SW480 (cell line): Measurements from ENCODE around the gene PDGFRB.

Experiments
- DNase-seq: peaks from one replicate; pipeline ENCODE4 v3.0.0-alpha.2; 2016; ENCODE audit warnings: low spot score

PDGFRB gene

DNA sequence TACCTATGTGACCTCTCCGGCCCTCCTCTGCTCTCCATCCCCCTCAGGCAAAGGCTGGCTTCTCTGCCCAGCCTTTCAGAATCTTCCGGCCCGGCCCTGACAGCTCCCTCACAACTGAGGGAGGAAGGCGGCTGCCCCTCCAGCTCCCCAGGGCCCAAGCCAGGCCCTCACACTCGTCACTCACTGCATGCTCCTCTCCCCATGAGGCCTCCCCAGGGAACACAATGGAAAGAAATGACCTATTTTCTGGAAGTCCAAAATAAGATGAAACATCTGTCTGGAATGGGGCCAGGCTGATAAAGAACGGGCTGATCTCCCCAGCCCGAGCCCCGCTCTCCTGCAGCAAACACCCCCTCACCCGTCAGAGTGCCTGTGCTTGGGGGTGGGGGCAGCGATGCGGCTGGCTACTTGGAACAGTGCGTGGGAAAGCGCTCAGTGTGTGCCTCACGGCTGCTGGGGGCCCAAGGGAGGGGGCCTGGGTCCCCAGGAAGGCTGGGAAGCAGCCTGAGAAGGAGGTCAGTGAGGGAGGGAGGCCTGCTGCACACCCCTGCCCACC is 11.3 kb downstream of the PDGFRB start:
- DNase-seq: no peak

DNA sequence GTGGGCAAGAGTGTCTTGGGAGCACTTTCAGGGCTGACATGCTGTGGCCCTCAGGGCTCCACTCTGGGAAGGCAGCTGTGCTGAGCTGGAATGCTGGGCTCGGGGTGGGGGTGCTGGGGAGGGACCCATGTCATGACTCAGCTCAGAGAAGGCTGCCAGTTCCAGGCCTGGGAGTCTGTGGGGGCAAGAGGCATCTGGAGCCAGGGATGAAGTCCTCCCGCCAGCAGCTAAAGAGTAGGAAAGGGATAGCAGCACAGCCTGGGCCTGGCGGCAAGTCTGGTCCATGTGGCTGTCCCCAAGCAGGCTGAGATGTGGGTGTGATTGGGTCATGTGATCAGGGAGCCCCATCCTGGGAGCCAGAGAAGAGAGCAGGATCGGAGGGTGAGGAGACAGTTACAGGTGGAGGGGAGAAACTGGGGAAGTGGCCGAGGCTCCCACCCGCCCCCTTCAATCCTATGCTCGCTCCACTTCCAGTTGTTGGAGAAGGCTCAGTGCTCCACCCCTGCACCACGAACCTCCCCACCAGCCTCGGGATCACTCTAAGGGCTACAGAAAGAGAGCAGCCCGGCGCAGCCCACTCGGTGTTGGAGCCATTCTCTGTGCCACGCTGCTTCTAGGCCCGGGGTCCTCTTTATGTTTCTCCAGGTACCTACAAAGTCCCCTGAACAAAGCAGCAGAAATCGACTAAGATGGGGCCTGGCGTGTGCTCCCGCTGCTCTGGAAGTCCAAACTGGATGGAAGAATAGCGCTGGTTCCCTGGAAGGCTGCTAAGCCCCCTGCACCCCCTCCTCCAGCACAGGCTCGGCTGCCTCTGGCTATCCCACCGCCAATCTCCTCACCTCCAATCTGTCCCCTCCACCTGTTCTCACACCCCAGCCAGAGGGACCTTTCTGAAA is 12.0 kb downstream of the PDGFRB start:
- DNase-seq: peak; percentile 79

DNA sequence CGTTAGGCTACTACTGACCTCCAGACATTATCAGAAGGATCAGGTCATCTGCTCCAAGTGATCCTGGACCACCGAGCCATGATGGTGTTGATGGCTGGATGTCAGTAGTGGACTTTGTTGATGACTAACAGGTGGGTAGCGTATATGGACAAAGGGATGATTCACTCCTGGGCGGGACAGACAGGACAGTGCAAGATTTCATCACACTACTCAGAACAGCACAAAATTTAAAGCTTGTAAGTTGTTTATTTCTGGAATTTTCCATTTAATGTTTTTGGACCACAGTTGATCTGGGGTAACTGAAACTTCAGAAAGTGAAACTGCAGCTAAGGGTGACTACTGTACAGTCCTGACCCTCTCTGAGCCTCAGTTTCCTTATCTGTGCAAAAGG is 12.7 kb downstream of the PDGFRB start:
- peak; percentile 90 for DNase-seq

DNA sequence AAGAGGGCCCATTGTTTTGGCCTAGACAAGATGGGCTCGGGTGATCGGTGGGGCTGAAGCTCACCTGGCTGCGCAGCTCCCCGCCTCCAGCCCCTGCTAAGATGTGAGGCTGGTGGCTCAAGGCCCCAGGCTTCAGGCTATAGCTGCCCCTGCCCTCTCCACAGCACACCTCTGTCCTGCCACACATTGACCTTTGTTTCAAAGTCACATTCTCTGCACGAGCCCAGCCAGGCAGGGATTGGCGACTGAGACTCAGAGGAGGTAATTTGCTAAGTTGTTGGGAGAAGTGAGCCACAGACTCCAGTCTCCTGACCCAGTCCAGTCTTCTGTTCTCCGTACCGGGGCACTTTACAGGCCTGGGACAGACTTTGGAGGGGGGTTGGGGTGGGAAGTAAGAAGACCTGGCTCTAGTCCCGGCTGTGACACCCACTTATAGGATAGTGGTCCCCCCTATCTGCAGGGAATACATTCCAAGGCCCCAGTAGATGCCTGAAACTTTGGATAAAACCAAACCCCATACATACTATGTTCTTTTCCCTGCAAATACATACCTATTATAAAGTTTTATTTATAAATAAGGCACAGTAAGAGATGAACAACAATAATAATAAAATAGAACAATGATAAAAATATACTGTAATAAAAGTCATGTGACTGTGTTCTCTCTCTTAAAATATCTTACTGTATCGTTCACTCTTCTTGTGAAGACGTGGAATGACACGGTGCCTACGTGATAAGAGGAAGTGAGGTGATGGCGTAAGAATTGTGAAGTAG is 13.3 kb downstream of the PDGFRB start:
- no peak for DNase-seq

DNA sequence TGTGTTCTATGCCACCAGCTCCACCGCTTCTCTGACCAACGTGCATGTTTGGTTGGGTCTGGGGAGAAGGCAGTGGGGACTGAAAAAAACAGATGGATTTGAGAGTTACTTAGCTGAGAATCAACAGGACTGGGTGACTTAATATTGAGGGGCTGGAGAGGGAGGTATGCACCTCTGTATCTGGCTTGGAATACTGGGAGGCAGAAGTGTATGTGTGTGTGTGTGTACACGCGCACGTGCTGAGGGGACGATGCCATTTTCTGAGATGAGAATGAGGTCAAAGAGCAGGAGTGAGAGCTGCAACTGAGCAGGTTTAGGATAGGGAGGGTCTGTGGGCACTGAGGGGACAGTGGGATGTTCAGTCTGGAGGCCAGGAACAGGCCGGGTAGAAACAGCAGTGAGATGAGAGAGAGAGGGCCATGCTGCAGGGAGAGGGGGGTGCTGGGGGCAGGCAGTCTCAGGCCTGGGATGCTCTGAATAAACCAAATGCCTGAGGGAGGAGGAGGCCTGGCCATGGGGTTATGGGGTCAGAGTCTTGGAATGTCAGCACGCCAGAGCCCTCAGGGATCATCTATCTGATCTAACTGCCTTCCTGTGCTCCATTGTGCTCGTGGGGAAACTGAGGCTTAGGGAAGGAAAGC is 14.0 kb downstream of the PDGFRB start:
- DNase-seq: no peak

- DNase-seq: no peak
These were observed 14.8 kb downstream of the PDGFRB start for GRCh38 chr5:150140830-150141229.

- no peak for DNase-seq
These were observed 16.3 kb downstream of the PDGFRB start for GRCh38 chr5:150139334-150139733.

DNA sequence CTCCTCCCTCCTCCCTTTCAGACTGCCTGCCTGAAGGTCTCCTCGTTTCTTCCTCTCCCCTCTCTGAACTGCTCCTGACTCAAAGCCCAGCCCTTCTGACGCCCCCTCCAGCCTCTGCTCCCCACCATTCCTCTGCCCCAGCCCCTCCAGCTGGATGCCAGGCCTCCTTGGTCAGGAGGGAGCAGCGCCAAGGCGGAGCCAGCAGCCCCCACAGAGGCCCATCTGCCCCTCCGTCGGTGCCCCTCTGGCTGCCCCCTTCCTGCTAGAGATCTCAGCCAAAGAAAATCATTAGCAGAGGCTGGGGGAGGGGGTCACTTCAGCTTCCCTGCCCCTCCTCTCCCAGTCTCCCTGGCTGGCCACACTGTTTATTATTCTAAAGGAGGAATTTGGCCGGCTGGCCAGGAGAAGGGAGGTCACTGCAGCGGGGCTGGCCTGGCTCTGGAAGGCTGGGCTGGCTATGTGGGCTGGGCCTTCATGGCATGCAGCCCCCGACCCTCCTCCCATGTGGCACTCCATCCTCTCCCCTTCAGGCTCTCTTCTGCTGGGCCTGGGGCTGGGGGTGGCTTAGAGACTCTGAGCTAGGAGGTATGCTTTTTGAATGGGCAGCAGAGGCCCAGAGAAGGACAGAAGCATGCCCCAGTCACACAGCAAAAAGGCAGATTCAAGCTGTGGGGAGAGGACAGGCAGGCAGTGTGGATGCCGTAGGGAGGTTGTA is 16.9 kb downstream of the PDGFRB start:
- DNase-seq: no peak

DNA sequence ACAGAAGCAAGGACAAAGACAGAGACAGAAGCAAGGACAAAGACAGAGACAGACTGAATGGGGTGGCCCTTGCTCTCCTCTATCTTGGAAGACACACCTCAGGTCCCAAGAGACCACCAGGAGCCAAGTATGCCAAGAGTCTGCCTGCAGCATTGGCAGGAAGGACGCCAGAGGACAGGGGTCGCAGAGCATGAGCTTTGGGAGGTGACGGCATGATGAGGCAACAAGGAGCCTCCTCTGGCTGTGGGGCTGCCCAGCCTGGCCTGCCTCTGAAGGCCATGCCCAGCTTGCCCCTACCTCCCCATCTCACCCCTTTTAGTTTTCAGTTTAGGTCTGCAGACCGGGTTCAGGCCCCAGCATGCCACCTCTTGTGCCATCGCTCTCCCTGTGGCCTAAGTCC is 17.6 kb downstream of the PDGFRB start:
- no peak for DNase-seq

DNA sequence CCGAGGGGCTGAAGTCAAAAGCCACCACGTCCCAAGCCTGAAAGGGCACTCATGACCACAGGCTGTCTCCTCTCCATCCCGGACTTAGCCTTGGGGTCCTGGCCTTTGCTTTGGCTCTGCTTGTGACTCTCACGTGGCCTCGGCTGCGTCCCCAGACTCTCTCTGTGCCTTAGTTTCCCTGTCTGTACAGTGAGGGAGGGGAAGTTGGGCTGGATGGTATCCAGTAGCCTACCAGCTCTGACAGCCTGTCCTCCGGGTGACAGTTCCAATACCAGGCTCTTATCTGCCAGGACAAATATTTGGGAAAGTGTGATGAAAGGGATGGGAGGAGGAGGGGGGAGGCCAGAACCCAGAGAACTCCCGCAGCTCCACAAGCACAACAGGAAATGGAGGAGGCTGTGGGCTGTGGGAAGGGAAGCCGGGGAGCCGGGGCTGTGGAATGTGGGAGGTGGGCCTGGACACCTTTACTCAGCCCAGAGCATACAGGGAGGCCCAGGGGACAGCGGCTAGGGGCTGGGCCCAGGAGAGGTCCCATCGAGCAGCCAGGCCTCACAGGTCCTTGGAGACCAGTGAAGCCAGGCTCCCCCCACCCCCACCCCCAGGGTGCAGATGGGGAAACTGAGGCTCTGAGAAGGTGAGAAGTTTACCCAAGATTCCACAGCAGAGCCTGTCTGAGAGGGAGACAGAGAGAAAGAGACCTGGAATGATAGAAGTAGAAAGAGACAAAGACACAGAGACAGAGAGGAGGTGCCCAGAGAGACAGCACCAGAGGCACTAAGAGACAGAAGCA is 18.3 kb downstream of the PDGFRB start:
- DNase-seq: no peak

GRCh38 chr5:150136305-150137167 is 19.1 kb downstream of the PDGFRB start:
- no peak for DNase-seq

- no peak for DNase-seq
These were observed 19.9 kb downstream of the PDGFRB start for GRCh38 chr5:150135557-150136304.

DNA sequence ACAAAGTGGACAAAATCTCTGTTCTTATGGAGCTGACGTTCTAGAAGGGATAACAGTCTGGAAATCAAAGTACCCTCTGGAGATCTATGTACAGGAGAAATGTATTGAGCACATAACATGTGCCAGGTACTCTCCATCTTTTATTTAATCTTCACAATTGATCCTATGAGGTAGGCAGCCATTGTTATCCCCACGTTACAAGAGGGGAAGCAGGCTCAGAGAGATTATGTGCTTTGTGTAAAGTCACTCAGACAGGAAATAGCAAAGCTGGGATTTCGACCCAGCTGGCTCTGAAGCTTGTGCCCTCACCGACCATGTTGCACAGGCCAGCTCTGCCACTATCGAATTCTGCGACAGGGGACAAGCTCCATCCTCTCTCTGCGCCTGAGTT is 21.5 kb downstream of the PDGFRB start:
- DNase-seq: no peak

GRCh38 chr5:150133581-150134197 is 22.0 kb downstream of the PDGFRB start:
- DNase-seq: no peak

- DNase-seq: no peak
These were observed 22.9 kb downstream of the PDGFRB start for GRCh38 chr5:150132740-150133139.

GRCh38 chr5:150131978-150132694 is 23.5 kb downstream of the PDGFRB start:
- DNase-seq: no peak

DNA sequence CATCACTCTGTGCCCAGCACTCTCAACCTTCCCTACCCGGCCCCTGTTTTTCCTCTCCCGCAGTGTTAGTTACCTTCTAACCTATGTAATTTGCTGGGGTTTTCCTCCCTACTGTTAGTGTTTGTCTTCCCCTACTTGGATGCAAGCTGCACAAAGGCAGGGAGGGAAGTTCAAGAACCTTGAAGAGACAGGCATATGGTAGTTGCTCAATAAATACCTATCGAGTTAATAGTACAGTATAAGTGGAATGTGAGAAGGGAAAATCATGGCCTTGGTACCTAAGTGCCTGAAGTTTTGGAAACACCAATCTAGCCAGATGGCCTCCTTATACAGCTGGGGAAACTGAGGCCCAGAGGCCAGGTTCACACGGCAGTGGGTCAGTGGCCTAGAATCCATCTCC is 24.2 kb downstream of the PDGFRB start:
- no peak for DNase-seq

DNA sequence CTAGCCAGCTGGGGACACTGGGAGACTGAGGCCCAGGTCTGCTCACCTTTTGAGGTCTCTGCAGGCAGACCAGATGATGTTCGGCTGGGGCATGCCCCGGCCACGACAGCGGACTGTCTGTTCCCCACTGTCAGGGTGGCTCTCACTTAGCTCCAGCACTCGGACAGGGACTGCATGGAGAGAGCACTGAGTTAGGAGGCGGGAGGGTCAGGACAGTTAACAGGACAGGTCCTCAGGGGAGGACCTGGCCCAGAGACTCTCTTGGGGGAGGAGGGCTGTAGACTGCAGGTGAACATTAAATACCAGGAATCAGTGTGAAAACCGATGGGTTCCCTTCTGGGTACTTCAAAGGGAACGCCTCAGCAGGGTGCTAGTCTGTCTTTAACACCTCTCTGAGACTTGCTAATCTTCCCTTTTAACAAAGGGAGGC is 25.1 kb downstream of the PDGFRB start:
- no peak for DNase-seq
